AG04450 (cell line): Measurements from ENCODE around the gene DDX1. TPM values are rescaled to one million over a fixed set of nuclear protein-coding genes. Genes with fewer than 3 reads are reported as not detected.

Experiments
- CTCF ChIA-PET: fragments of 300-600, 350-600 bp; formaldehyde crosslinking; extraction: SDS; loops from one replicate; lab custom pipeline; 2022; ENCODE audit warnings: antibody characterized with exemption, inconsistent platforms; lab: Charles Lee
- POLR2A ChIA-PET: fragments of 350-600 bp; formaldehyde crosslinking; extraction: SDS; loops from one replicate; lab custom pipeline; 2021; ENCODE audit warnings: antibody characterized with exemption, inconsistent platforms; lab: Yijun Ruan, JAX
- DNase-seq: peaks from one replicate; pipeline ENCODE4 v3.0.0-alpha.2; 2011; ENCODE audit warnings: low read depth, low spot score
- H3K27ac ChIP-seq: one replicate; pipeline ENCODE4 v1.5.1; 2012; ENCODE audit warnings: low read depth, low read length, control low read depth
- H3K27me3 ChIP-seq: one replicate; pipeline ENCODE4 v1.6.0; 2012; ENCODE audit warnings: low read length; ENCODE audit not compliant: control insufficient read depth, insufficient read depth
- H3K4me3 ChIP-seq: 2 replicates; pipeline ENCODE4 v1.5.1; 2011; ENCODE audit warnings: mild to moderate bottlenecking, low read depth, low read length, control low read depth
- H3K9me3 ChIP-seq: 2 replicates; pipeline ENCODE4 v1.5.1; 2012; ENCODE audit warnings: low read length; ENCODE audit not compliant: control insufficient read depth, insufficient read depth
- polyA plus RNA-seq: library from polyadenylated mRNA; depleted of rRNA; stranded (reverse); fragments of >200 nt; gene quantifications from 2 replicates; pipeline ENCODE4 v1.2.3, GENCODE V29; 2011
- TF ChIP-seq, protein P1 (sequence below): IDR thresholded peaks from 2 replicates; pipeline ENCODE4 v1.5.1; 2011; ENCODE audit warnings: low read depth, low read length, control low read depth, inconsistent platforms

The DDX1 gene
- polyA plus RNA-seq, 1 experiment = 171 TPM

DNA sequence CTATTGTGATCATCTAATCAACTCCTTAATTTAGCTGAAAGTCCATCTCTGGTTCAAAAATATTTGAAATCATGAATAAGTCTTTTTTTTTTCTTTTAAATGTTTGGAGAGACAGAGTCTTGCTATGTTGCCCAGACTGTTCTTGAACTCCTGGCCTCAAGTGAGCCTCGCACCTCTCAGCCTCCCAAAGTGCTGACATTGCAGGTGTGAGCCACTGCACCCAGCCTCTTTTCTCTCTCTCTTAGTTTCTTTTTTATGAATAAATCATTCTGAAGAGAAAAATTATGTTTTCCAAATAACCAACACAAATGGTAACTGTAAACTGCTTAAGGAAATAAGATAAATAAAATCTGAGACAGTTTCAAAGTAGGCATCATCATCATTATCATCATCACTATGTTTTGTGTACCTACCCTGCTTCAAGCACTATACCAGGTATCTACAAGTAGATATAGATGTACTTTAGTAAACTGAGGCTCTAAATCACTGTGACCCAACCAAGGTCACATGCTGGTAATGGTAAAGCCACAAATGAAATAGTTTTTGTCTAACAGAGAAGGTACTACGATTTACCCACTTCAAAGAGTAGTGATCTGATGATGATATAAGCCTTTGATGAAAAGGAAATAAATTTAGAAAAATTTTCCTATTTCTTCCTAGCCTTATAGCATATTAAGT lies 25.5 kb upstream of the DDX1 start:
- no peaks in the 10 kb centered on the region for H3K9me3 ChIP-seq
- TF ChIP-seq, protein P1, sequence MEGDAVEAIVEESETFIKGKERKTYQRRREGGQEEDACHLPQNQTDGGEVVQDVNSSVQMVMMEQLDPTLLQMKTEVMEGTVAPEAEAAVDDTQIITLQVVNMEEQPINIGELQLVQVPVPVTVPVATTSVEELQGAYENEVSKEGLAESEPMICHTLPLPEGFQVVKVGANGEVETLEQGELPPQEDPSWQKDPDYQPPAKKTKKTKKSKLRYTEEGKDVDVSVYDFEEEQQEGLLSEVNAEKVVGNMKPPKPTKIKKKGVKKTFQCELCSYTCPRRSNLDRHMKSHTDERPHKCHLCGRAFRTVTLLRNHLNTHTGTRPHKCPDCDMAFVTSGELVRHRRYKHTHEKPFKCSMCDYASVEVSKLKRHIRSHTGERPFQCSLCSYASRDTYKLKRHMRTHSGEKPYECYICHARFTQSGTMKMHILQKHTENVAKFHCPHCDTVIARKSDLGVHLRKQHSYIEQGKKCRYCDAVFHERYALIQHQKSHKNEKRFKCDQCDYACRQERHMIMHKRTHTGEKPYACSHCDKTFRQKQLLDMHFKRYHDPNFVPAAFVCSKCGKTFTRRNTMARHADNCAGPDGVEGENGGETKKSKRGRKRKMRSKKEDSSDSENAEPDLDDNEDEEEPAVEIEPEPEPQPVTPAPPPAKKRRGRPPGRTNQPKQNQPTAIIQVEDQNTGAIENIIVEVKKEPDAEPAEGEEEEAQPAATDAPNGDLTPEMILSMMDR = no peak
- ChIA-PET POLR2A (no interaction called here), CTCF (interaction anchor here (0.7 to 2.5 kb wide), 2 partner anchors 11 to 12 kb away, joined by 3 to 11 read pairs; no protein-coding TSS in a partner anchor)
- DNase-seq = no peak
- peaks cover 7% of the 10 kb centered on the region for H3K27me3 ChIP-seq
- no peak overlapping the region for H3K4me3 ChIP-seq
- H3K27ac ChIP-seq = no peak overlapping the region

DNA sequence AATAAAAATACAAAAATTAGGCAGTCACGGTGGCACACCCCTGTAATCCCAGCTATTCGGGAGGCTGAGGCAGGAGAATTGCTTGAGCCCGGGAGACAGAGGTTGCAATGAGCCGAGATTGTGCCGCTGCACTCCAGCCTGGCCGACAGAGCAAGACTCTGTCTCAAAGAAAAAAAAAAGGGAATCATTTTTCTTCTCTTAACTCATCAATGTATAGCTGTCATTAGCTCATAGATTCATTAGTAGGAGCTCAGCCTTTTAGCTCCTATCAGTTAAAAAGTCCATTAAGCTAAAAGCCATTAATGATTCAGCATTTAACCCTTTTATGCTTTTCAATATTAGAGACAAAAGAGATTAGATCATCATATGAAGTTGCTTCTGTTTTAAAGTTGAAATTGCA lies 24.8 kb upstream of the DDX1 start:
- H3K27me3 ChIP-seq = peaks cover 7% of the 10 kb centered on the region
- H3K4me3 ChIP-seq = no peak overlapping the region
- no peak for DNase-seq
- H3K27ac ChIP-seq = no peak overlapping the region
- CTCF ChIA-PET = interaction anchor here (2.7 kb wide), 1 partner anchor 10 kb away, joined by 31 read pairs; no protein-coding TSS in a partner anchor
- no peaks in the 10 kb centered on the region for H3K9me3 ChIP-seq
- TF ChIP-seq, protein P1 = no peak
- POLR2A ChIA-PET = no interaction called here

DNA sequence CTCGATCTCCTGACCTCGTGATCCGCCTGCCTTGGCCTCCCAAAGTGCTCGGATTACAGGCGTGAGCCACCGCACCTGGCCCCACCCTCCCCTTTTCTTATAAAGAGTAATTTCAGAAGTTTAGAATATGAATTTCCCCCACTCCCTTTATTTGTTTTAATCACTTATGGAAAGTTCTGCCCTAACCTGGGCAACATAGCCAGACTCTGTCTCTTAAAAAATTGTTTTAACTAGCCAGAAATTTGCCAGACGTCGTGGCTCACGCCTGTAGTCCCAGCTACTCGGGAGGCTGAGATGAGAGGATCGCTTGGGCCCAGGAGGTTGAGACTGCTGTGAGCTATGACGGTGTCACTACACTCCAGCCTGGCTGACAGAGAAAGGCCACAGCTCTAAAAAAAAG lies 22.8 kb upstream of the DDX1 start:
- Histone ChIP-seq H3K27me3 (peaks cover 7% of the 10 kb centered on the region), H3K4me3 (no peak overlapping the region), H3K27ac (no peak overlapping the region), H3K9me3 (no peaks in the 10 kb centered on the region)
- CTCF ChIA-PET = interaction anchor here (2.7 kb wide), 1 partner anchor 8 kb away, joined by 31 read pairs; no protein-coding TSS in a partner anchor
- POLR2A ChIA-PET = interaction anchor here (0.7 kb wide), 1 partner anchor 26 kb away, joined by 5 read pairs; no protein-coding TSS in a partner anchor
- no peak for DNase-seq
- TF ChIP-seq, protein P1 = no peak

DNA sequence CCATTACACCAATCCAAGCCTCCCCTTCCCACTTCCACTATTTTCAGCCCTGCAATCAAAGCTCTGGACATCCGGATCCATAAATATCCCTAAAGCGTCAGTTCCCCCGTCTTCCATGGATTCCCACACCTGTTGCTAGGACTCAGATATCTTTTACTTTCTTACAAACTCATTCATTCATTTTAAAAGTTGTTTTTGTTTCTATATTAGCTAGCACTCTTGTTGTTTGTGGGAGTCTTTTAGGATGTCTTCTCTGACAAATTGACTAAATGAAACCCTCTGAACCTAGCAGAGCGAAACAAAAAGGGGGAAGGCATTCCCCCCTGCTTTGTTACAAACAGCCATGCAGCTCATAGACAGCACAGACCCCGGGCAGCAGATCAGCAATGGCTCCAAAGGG lies 21.6 kb upstream of the DDX1 start:
- CTCF ChIA-PET = no interaction called here
- Histone ChIP-seq H3K4me3 (no peak overlapping the region), H3K27me3 (peaks cover 6% of the 10 kb centered on the region), H3K9me3 (no peaks in the 10 kb centered on the region), H3K27ac (no peak overlapping the region)
- no peak for DNase-seq
- TF ChIP-seq, protein P1 = no peak
- POLR2A ChIA-PET = no interaction called here

DNA sequence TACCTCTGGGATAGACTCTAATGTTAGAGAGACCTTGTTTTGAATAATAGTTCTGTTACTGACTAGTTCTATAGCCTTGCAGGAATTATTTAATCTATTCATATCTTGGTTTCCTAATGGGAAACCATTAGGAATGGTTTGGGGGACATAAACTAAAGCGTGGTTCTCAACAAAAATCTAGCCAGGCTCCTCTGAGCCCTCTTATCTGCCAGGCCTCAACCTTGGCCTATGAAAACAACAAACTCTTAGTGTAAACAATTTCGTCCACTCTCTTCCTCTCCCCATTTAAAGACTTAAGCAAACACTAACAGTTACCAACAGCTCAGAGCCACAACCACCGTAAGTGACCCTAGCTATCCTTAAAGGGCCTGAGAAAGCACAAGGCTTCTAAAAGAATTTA lies 19.9 kb upstream of the DDX1 start:
- CTCF ChIA-PET = no interaction called here
- no peak for DNase-seq
- Histone ChIP-seq H3K9me3 (no peaks in the 10 kb centered on the region), H3K27me3 (no peaks in the 10 kb centered on the region), H3K4me3 (no peak overlapping the region), H3K27ac (no peak overlapping the region)
- POLR2A ChIA-PET = no interaction called here
- TF ChIP-seq, protein P1 = no peak
